ENCODE results near the gene PRSS53. TPM values are rescaled to one million over a fixed set of nuclear protein-coding genes. Genes with fewer than 3 reads are reported as not detected.

The PRSS53 gene
- total RNA-seq, 6 experiments from 2014 or later = 2.3 to 14.8 (median 3.9) TPM

GRCh38 chr16:31081428-31082351 lies 7.1 kb downstream of the PRSS53 start:
- DNase-seq (peak in 1 of 3 donors; percentile 20), ATAC-seq (peak in 1 of 4 donors; percentile 11)
- no peaks in the 10 kb centered on the region for H3K9me3 ChIP-seq
- no peaks in the 10 kb centered on the region for H3K27me3 ChIP-seq
- H3K4me1 ChIP-seq = no peaks in the 10 kb centered on the region
- WGBS (ENCODE audit: insufficient coverage, low coverage, low lambda C conversion rate, missing lambda C conversion rate) = 78% methylated on average over 11 of the region's 26 CpGs
- no peak overlapping the region for H3K27ac ChIP-seq
- TF ChIP-seq POLR2A (IDR thresholded peaks at IDR 0.05) (no peak), CTCF (IDR thresholded peaks at IDR 0.05) (no peak)
- H3K36me3 ChIP-seq = peaks cover 0 to 40% (median 16%) of the 10 kb centered on the region in 4 donors
- H3K4me3 ChIP-seq = no peak overlapping the region
- intact Hi-C loops (cut with DNase I) = loop anchor here in 1 of 2 donors (10.0 kb wide), 1 partner anchor 97 kb away; the partner anchor contains the start of gene HSD3B7

- Histone ChIP-seq H3K27me3 (no peaks in the 10 kb centered on the region), H3K27ac (no peak overlapping the region), H3K4me3 (no peak overlapping the region), H3K36me3 (peaks cover 0 to 41% (median 14%) of the 10 kb centered on the region in 4 donors), H3K9me3 (no peaks in the 10 kb centered on the region), H3K4me1 (no peaks in the 10 kb centered on the region)
- no peak for DNase-seq
- ATAC-seq = peak in 1 of 4 donors; percentile 17
- TF ChIP-seq CTCF (IDR thresholded peaks at IDR 0.05) (no peak), POLR2A (IDR thresholded peaks at IDR 0.05) (no peak)
- WGBS (ENCODE audit: insufficient coverage, low coverage, low lambda C conversion rate, missing lambda C conversion rate) = 60% methylated on average over 1 of the region's 13 CpGs
- intact Hi-C loops (cut with DNase I) = loop anchor here in 1 of 2 donors (10.0 kb wide), 1 partner anchor 96 kb away; the partner anchor contains the start of gene HSD3B7
Observed at GRCh38 chr16:31080756-31081419, 7.9 kb downstream of the PRSS53 start.

GRCh38 chr16:31080035-31080629 lies 8.6 kb downstream of the PRSS53 start:
- no peaks in the 10 kb centered on the region for H3K9me3 ChIP-seq
- no peak overlapping the region for H3K27ac ChIP-seq
- ATAC-seq = no peak
- peaks cover 0 to 3% (median 0%) of the 10 kb centered on the region in 4 donors for H3K4me1 ChIP-seq
- no peak for TF ChIP-seq CTCF (IDR thresholded peaks at IDR 0.05)
- 97% methylated on average over 12 of the region's 40 CpGs for WGBS (ENCODE audit: insufficient coverage, low coverage, low lambda C conversion rate, missing lambda C conversion rate)
- DNase-seq = peak in 1 of 3 donors; percentile 20
- H3K4me3 ChIP-seq = no peak overlapping the region
- intact Hi-C loops (cut with DNase I) = loop anchor here in 1 of 2 donors (10.0 kb wide), 1 partner anchor 95 kb away; the partner anchor contains the start of gene HSD3B7
- no peaks in the 10 kb centered on the region for H3K27me3 ChIP-seq
- peaks cover 0 to 39% (median 11%) of the 10 kb centered on the region in 4 donors for H3K36me3 ChIP-seq

GRCh38 chr16:31079342-31079944 lies 9.3 kb downstream of the PRSS53 start:
- no peak overlapping the region for H3K4me3 ChIP-seq
- DNase-seq (no peak), ATAC-seq (no peak)
- peaks cover 0 to 35% (median 6%) of the 10 kb centered on the region in 4 donors for H3K36me3 ChIP-seq
- intact Hi-C loops (cut with DNase I) = no loop called here
- H3K27ac ChIP-seq = no peak overlapping the region
- H3K9me3 ChIP-seq = no peaks in the 10 kb centered on the region
- peaks cover 0 to 7% (median 0%) of the 10 kb centered on the region in 4 donors for H3K4me1 ChIP-seq
- H3K27me3 ChIP-seq = no peaks in the 10 kb centered on the region
- WGBS (ENCODE audit: insufficient coverage, low coverage, low lambda C conversion rate, missing lambda C conversion rate) = 83% methylated on average over 4 of the region's 13 CpGs
- no peak for TF ChIP-seq CTCF (IDR thresholded peaks at IDR 0.05)
- no peak for TF ChIP-seq POLR2A (IDR thresholded peaks at IDR 0.05)

All from right lobe of liver (tissue), 6 donors.